Measurements from ENCODE around the gene DENND2A.
"Not testable (repeated sequence)": the region's sequence is repeated elsewhere in the genome, so short reads cannot be mapped to it uniquely, and the experiment has no call there.

DENND2A gene

GRCh38 chr7:140672382-140673062 is 31.9 kb upstream of the DENND2A start, which contains the start of gene ADCK2:
Gene ADCK2, plus strand, starts transcription at chr7:140672945. Its CDS starts 386 bp downstream, at chr7:140673331.
- DNase-seq = peak; percentile 72

DNA sequence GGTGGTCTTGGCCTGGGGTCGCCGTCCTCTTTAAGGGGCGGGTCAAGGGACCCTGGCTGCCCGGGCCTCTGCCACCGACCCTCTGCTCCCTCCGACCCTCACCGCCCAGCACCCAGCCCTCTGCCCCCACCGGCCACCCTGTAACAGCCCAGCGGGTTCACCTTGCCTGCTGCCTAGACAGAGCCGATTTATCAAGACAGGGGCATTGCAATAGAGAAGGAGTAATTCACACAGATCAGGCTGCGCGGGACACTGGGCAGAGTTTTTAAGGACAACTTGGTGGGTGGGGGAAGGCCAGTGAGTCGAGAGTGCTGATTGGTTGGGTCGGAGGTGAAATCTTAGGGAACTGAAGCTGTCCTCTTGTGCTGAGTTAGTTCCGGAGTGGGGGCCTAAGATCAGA is 31.4 kb upstream of the DENND2A start:
- no peak for DNase-seq

GRCh38 chr7:140670343-140670935 is 29.8 kb upstream of the DENND2A start:
- no peak for DNase-seq

DNA sequence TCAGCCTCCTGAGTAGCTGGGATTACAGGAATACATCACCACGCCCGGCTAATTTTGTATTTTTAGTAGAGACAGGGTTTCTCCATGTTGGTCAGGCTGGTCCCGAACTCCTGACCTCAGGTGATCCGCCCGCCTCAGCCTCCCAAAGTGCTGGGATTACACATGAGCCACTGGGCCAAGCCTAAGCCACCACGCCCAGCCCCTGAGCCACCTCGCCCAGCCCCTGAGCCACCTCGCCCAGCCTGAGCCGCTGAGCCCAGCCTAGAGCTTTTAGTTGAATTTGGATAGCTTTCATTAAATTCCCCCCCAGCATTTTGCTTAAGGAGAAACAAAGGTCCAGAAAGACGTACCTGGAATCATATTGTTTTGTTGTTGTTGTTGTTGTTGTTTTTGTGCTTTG is 29.2 kb upstream of the DENND2A start:
- not testable (repeated sequence) for DNase-seq

DNA sequence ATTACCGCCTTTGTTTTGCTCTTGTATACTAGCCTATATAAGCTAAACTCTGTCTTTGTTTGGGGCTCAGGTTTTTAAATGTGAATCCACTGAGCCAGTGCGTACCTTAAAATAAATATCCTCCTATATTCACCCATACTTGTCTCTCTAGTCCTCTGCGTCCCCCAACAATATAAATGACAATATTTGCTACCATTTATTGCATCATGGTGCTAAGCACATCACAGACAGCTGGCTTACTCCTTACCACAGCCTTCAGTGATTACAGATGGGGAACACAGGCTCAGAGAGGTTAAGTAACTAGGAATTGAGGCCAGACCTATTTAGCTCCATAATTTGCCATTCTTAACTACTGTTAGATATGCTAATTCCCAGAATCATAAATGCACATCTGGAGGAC is 28.7 kb upstream of the DENND2A start:
- no peak for DNase-seq

DNA sequence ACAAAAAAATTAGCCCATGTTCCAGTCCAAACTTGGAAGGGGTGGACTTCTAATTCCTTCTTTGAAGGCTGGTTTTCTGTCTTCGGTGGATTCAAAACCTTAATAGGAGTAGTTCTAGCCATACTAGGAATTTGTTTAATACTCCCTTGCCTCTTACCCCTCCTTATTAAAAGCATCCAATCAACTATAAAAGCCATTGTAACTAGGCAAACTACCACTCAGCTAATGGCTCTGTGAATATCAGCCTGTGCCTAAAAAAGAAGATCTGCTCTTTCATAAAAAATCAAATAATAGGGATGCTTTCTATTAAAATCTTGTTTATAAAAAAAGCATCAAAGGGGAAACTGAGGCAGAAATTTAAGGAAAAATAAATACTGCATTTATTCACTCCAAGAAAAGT is 28.0 kb upstream of the DENND2A start:
- no peak for DNase-seq

GRCh38 chr7:140667476-140667875 is 26.9 kb upstream of the DENND2A start:
- no peak for DNase-seq

- DNase-seq = not testable (repeated sequence)
These were observed 22.3 kb upstream of the DENND2A start for GRCh38 chr7:140662938-140663337.

DNA sequence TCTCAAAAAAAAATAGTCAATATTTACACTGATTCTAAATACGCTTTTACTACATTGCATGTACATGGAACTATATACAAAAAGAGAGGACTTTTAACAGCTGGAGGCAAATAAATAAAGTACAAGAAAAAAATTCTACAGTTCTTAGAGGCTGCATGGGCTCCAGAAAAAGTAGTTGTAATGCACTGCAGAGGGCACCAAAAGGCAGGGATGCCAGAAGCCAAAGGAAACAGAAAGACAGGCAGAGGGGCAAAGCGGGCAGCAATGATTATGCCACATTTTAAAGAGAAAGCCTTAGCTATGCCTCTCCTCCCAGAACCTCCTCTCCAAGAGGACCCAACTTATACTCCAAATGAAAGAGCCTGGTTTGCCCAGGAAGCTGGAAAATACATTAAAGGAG is 20.5 kb upstream of the DENND2A start:
- no peak for DNase-seq

DNA sequence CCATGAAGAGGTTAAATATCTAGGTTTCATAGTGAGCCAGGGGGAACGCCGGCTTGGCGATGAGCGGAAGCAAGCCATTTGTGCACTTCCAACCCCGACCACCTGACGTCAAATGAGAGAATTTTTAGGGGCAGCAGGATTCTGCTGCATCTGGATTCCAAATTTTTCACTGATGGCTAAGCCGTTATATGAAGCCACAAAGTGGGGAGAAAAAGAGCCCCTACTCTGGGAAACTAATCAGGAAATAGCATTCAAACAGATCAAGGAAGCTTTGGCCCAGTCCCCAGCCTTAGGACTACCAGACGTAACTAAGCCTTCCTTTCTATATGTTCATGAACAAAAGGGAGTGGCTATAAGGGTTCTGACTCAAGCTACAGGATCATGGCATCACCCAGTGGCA is 19.2 kb upstream of the DENND2A start:
- DNase-seq = peak; percentile 61

DNA sequence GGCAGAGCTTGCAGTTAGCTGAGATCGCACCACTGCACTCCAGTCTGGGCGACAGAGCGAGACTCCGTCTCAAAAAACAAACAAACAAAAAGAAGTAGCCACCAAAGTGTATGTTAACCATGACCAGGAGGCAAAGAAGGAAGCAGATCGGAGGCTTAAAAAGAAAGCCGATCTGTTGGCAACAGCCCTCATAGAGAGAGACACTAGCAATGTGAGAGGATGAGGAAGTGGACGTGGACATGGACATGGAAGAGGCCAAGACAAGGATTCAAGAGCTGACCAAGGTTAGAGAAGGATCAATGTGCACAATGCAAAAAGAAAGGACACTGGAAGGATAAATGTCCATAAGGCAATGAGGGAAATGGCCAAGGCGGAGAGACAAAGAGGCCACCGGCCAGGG is 17.3 kb upstream of the DENND2A start:
- no peak for DNase-seq

DNA sequence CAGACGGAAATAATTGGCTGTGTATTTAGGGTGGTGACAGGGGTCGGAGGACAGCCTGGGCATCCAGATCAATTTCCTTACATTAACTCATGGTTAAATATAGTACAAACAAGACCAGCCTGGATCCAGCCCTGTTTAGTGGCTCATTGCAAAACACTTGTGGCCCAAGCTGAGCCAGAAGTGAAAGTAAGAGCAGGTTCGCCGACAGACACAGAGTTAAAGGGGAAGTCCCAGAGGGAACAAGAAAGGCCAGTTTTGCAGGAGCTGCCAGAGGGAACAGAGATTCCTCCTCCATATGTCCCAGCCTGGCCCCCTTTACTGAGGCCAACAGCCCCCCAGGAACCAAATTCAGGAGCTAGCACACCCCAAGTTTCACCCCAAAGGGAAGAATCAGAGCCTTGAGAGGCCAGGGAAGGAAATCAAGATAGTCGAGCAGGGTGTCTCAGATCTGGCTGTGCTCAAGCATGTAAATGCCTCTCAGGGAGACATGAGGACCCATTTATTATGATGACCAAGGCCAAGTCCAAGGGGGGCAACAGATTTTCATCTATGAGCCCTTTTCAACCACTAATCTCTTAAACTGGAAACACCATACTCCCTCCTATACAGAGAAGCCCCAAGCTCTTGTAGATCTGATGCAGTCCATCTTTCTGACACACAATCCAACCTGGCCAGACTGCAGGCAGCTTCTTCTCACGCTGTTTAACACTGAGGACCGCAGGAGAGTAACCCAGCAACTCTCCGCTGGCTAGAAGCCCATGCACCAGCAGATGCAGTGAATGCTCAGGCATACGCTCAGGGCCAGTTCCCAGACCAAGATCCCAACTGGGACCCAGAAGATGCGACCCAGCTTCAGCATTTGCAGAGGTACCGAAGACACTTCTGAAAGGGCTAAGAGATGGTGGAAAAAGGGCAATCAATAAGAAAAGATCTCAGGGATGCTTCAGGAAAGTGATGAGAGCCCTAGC is 16.2 kb upstream of the DENND2A start:
- DNase-seq = no peak

- no peak for DNase-seq
These were observed 15.1 kb upstream of the DENND2A start for GRCh38 chr7:140655511-140656408.

DNA sequence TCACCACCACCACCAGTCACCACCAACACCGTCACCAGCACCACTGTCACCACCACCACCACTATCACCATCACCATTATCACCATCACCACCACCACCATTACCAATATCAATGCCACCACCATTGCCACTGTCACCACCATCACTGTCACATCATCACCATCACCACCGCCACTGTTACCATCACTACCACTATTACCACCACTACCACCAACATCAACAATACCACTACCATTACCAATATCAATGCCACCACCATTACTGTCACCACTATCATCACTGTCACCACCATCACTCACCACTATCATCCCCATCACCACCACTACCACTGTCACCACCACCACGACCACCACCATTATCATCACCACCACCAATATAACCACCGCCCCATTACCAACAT is 14.0 kb upstream of the DENND2A start:
- DNase-seq = no peak

DNA sequence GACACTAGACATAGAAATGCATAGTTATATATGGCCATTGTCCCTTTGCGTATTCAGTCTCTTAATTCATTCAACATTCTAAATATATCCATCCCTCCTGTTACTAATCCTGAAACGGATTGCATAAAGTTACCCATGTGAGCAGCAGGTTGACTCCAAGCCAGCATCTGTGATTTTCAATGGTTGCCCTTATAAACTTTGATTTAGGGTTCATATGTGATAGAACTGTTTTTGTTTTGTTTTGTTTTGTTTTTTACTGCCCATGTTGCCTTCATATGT is 13.4 kb upstream of the DENND2A start:
- no peak for DNase-seq

GRCh38 chr7:140653319-140654108 is 12.9 kb upstream of the DENND2A start:
- peak; percentile 82 for DNase-seq

DNA sequence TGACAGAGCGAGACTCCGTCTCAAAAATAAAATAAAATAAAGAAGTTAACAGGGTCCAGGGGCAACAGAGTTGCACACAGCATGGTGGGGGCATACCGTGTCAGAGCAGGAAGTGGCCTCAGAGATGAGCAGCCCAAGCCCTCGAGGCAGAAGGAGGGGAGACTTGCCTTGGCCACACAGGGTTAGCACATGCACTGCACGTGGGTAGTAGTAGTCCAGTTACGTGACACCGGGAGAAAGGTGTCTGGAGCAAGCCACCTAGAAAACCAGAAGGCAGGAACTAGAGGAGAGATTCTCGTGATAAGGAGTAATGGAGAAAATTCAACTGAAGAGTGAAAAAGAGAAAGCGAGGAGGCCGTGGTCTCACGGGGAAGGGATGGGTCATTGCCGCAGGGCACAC is 9.8 kb upstream of the DENND2A start:
- DNase-seq = no peak

DNA sequence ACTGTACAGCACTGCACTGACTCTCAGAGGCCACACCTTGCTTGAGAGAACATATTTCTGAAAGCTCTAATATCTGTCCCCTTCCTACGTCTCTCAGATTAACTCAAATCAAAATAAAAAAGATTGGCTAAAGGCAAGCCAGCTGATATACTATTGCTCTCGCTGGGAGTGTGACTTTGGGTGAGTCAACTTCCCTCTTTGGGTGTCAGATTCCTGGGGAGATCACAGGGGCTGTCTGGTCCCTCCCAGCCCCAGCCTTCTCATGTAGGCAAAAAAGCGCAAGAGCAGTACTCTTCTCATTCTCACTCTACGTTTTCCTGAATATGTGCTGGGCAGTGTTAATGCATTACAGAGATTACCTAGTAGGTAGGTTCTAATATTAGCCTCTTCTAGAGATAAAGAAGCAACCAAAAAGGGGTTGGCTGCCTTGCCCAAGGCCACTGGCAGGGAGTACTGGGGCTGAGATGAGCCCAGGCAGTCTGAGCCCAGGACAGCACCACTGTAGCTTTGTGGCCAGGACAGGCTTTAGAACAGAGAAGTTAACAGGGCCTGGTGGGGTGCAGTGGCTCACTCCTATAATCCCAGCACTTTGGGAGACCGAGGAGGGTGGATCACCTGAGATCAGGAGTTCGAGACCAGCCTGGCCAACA is 9.1 kb upstream of the DENND2A start:
- no peak for DNase-seq

- no peak for DNase-seq
These were observed 6.5 kb upstream of the DENND2A start for GRCh38 chr7:140646931-140647647.

DNA sequence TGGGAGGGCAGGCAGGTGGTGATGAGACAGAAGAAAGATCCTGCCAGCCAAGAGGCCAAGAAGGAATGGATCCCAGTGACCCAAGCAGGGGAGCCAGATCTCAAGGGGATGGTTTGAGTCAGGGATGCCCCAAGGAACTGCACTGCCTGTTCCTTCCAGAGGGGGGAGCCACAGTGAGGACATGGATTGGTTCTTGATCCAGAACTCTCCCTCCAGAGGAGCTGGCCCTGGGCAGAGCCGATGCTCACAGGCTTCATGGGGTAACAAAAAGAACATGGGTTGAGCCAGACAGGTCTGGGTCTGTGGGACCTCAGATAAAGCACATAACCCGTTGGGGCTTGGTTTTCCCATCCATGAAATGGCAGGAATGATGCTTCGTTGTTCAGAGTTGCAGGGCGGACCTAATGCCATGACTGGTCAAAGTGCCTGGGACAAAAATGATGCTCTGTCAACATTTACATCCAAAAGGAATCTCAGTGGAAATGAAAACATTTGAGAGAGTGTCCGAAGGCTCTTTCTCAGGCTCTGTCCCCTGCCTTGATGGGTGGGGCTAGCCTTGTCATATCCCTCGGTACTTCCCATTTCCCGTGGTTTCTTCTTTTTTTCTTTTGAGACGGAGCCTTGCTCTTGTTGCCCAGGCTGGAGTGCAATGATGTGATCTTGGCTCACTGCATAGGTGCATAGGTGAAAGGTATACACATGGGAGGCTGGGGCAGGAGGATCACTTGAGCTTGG is 4.7 kb upstream of the DENND2A start:
- no peak for DNase-seq
